Esophagus muscularis mucosa (tissue), 4 donors: ENCODE measurements around the gene B3GNT5. TPM values are rescaled to one million over a fixed set of nuclear protein-coding genes. Genes with fewer than 3 reads are reported as not detected.

Source experiments
- DNase-seq: peaks from one replicate; pipeline ENCODE4 v3.0.0-alpha.2; 2017; ENCODE audit errors: extremely low spot score
- H3K27ac ChIP-seq, 4 donors: fragments of 200-600 bp; sonication (generic); replicated peaks in 1 of 4; 1 replicate in 3 of 4; 2 replicates in 1 of 4; pipeline ENCODE4 v1.5.1; 2016 to 2019; ENCODE audit warnings: mild to moderate bottlenecking in 1 of 4
- H3K27me3 ChIP-seq, 4 donors: fragments of 200-600 bp; sonication (generic); one replicate each; pipeline versions ENCODE4 v1.5.1 to v1.6.0; 2016 to 2019
- H3K36me3 ChIP-seq, 4 donors: fragments of 200-600 bp; sonication (generic); one replicate each; pipeline ENCODE4 v1.5.1; 2016 to 2019
- H3K4me1 ChIP-seq, 4 donors: fragments of 200-600 bp; sonication (generic); one replicate each; pipeline ENCODE4 v1.5.1; 2016 to 2019
- H3K4me3 ChIP-seq, 4 donors: fragments of 200-600 bp; sonication (generic); 1 replicate in 2 of 4; 2 replicates in 2 of 4; pipeline ENCODE4 v1.5.1; 2016 to 2019; ENCODE audit warnings: mild to moderate bottlenecking in 4 of 4, moderate library complexity in 1 of 4
- H3K9me3 ChIP-seq, 4 donors: fragments of 200-600 bp; sonication (generic); 1 replicate in 3 of 4; 2 replicates in 1 of 4; pipeline ENCODE4 v1.5.1; 2016 to 2019
- CTCF ChIP-seq, 3 experiments: fragments of 200-600 bp in 2 of 3; fragments of 450-650 bp in 1 of 3; sonication (generic) in 2 of 3; IDR thresholded peaks; one replicate each; pipeline ENCODE4 v1.5.1; 2017 to 2019; ENCODE audit warnings: antibody characterized with exemption in 3 of 3, mild to moderate bottlenecking in 2 of 3, moderate library complexity in 1 of 3
- EP300 ChIP-seq: sonication (generic); formaldehyde crosslinking; IDR thresholded peaks from one replicate; pipeline ENCODE4 v1.6.1; 2017; ENCODE audit warnings: antibody characterized with exemption
- POLR2A ChIP-seq: fragments of 450-650 bp; IDR thresholded peaks from one replicate; pipeline ENCODE4 v1.6.1; 2017; ENCODE audit warnings: antibody characterized with exemption, moderate library complexity, mild to moderate bottlenecking, low read depth
- POLR2AphosphoS5 ChIP-seq, 2 donors: sonication (generic); formaldehyde crosslinking; IDR thresholded peaks; one replicate each; pipeline ENCODE4 v1.6.1; 2017; ENCODE audit warnings: antibody characterized with exemption in 2 of 2
- WGBS: methylation state at CpG from one replicate; pipeline ENCODE4 v1.1.5; 2018; 5-methylcytosine and 5-hydroxymethylcytosine counted together
- intact Hi-C: fragments of 100-400 bp; cut with DNase I; formaldehyde crosslinking; loops from one replicate; pipeline ENCODE4 v1.15.1; 2023
- total RNA-seq, 4 donors: library from RNA; depleted of rRNA; stranded (reverse); fragments of >200 nt; gene quantifications; one replicate each; pipeline versions ENCODE4 v1.1.0 to v1.2.1, GENCODE V29; 2016

B3GNT5 gene
- total RNA-seq, 4 donors from 2014 or later: 2.1 to 11.3 (median 5.2) TPM

- Histone ChIP-seq H3K36me3 (no peaks in the 10 kb centered on the region), H3K9me3 (no peaks in the 10 kb centered on the region), H3K27me3 (no peaks in the 10 kb centered on the region), H3K4me1 (peaks cover 11 to 20% (median 16%) of the 10 kb centered on the region in 4 donors), H3K4me3 (no peak overlapping the region), H3K27ac (peak overlapping the region in 1 of 4 donors; percentile 32)
- TF ChIP-seq EP300: no peak
- intact Hi-C loops: no loop called here
- 95% methylated on average over 2 of the region's 2 CpGs for WGBS
- no peak for DNase-seq
These were observed 35.1 kb downstream of the B3GNT5 start for GRCh38 chr3:183288117-183288516.

GRCh38 chr3:183290216-183290615, 37.2 kb downstream of the B3GNT5 start:
- intact Hi-C loops: loop anchor here (5.0 kb wide), 1 partner anchor 33 kb away; no protein-coding TSS in a partner anchor

GRCh38 chr3:183291497-183292031, 38.5 kb downstream of the B3GNT5 start:
- no peak for DNase-seq
- Histone ChIP-seq H3K27me3 (no peaks in the 10 kb centered on the region), H3K9me3 (no peaks in the 10 kb centered on the region), H3K4me1 (peaks cover 0 to 11% (median 11%) of the 10 kb centered on the region in 4 donors), H3K27ac (no peak overlapping the region), H3K36me3 (no peaks in the 10 kb centered on the region), H3K4me3 (no peak overlapping the region)
- WGBS: 48% methylated on average over 4 of the region's 4 CpGs
- TF ChIP-seq CTCF (IDR thresholded peaks at IDR 0.05) (no peak), POLR2A (no peak), EP300 (no peak), POLR2AphosphoS5 (IDR thresholded peaks at IDR 0.05) (no peak)
- intact Hi-C loops: loop anchor here (5.0 kb wide), 1 partner anchor 34 kb away; no protein-coding TSS in a partner anchor

More at GRCh38 chr3:183290216-183290615, 37.2 kb downstream of the B3GNT5 start:
- peaks cover 11 to 13% (median 12%) of the 10 kb centered on the region in 4 donors for H3K4me1 ChIP-seq
- H3K36me3 ChIP-seq: no peaks in the 10 kb centered on the region
- H3K27ac ChIP-seq: no peak overlapping the region
- H3K4me3 ChIP-seq: no peak overlapping the region
- no peak for DNase-seq
- H3K27me3 ChIP-seq: no peaks in the 10 kb centered on the region
- no peak for TF ChIP-seq POLR2AphosphoS5 (IDR thresholded peaks at IDR 0.05)
- H3K9me3 ChIP-seq: no peaks in the 10 kb centered on the region
- 91% methylated on average over 2 of the region's 2 CpGs for WGBS

- H3K4me3 ChIP-seq: no peak overlapping the region
- TF ChIP-seq EP300 (no peak), CTCF (IDR thresholded peaks at IDR 0.05) (no peak), POLR2AphosphoS5 (IDR thresholded peaks at IDR 0.05) (no peak)
These were observed 40.9 kb downstream of the B3GNT5 start for GRCh38 chr3:183293966-183294365.

GRCh38 chr3:183295211-183295610, 42.2 kb downstream of the B3GNT5 start:
- Histone ChIP-seq H3K9me3 (no peaks in the 10 kb centered on the region), H3K4me1 (peaks cover 0 to 16% (median 11%) of the 10 kb centered on the region in 4 donors), H3K27me3 (no peaks in the 10 kb centered on the region), H3K4me3 (no peak overlapping the region), H3K36me3 (no peaks in the 10 kb centered on the region), H3K27ac (peak overlapping the region in 1 of 4 donors; percentile 22)
- WGBS: 48% methylated on average over 2 of the region's 3 CpGs
- DNase-seq: peak; percentile 92
- intact Hi-C loops: no loop called here
- TF ChIP-seq POLR2AphosphoS5 (IDR thresholded peaks at IDR 0.05) (peak; percentile 49 to 56), EP300 (no peak)

More at GRCh38 chr3:183293966-183294365, 40.9 kb downstream of the B3GNT5 start:
- intact Hi-C loops: loop anchor here (5.0 kb wide), 1 partner anchor 37 kb away; no protein-coding TSS in a partner anchor
- WGBS: 92% methylated on average over 2 of the region's 2 CpGs
- no peaks in the 10 kb centered on the region for H3K36me3 ChIP-seq
- H3K27ac ChIP-seq: no peak overlapping the region
- peaks cover 0 to 15% (median 11%) of the 10 kb centered on the region in 4 donors for H3K4me1 ChIP-seq
- H3K9me3 ChIP-seq: no peaks in the 10 kb centered on the region
- DNase-seq: no peak
- no peaks in the 10 kb centered on the region for H3K27me3 ChIP-seq

DNA sequence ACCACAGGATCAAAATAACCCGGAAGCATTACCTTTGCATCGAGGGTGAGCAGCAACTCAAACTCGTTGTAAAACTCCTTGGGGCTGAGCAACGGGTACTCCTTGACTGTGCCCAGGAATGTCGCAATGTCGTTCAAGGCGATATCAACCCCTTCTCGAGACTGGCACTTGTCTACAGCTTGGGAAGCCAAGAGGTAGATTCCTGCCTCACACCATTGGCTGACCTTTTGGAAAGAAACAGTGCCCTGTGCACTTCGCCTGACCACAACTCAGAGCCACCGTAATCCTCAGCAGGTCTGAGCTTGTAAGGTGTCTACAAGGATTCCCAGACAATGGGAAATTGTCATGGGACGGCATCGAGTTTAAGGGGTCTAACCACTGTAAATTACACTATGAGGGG, 43.9 kb downstream of the B3GNT5 start:
- H3K27me3 ChIP-seq: no peaks in the 10 kb centered on the region
- H3K4me3 ChIP-seq: no peak overlapping the region
- no peak overlapping the region for H3K27ac ChIP-seq
- H3K36me3 ChIP-seq: no peaks in the 10 kb centered on the region
- H3K4me1 ChIP-seq: peaks cover 0 to 16% (median 11%) of the 10 kb centered on the region in 4 donors
- TF ChIP-seq CTCF (IDR thresholded peaks at IDR 0.05) (no peak), POLR2AphosphoS5 (IDR thresholded peaks at IDR 0.05) (no peak), EP300 (no peak), POLR2A (no peak)
- 97% methylated on average over 7 of the region's 12 CpGs for WGBS
- DNase-seq: no peak
- H3K9me3 ChIP-seq: no peaks in the 10 kb centered on the region
- intact Hi-C loops: no loop called here
